Measurements from ENCODE around the gene H1-8.

H1-8 gene

DNA sequence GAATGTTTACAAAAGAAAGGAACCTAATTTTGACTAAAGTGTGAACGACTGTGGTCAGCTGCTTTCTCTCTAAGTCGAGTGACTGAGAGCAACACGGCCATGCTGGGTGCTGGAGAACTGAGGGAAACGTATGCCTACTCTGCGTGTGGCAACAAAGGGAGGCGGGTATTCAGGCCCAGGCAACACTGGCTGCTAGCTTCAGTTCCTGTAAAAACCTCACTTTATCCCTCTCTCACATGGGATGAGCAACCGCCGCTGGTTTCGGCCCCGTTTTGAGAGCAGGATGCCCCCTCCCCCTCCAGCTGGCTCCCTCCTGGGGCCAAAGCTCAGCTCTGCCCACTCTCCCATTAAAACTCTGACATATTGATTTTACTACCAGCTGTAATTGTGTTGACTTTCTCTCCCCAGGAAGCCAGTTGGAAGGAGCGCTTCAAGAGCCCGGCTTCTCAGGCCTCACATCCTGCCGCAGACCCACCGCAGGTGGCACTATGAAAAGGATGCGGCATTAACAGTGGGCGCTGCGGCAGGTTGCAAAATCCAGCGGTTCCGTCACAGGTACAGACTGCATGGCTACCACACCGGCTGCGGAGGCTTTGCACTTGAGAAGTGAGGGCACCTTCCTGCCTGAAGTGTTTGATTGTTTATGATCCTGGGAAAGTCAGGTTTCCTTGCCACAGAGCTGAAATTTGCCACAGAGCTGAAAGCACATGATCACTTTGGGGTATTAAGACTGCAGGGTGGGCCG, 50.8 kb downstream of the H1-8 start:
- no peak for DNase-seq (ENCODE audit: low read depth in 2 of 2)

DNA sequence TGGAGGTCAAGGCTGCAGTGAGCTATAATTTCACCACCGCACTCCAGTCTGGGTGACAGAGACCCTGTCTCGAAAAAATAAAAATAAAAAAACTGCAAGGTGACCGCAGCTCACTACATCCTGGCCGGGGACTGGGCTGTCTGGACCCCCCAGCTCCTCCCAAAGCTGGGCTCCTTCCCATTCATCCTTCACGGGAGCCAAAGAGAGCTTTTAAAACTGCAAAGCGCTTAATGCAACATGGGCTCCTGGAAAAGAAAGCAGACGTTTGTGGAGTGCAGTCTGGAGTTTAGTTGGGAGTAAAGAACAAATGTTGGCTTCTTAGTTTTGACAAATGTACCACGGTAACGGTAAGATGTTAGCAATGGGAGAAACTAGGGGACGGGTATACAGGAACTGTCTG, 51.4 kb downstream of the H1-8 start:
- DNase-seq (ENCODE audit: low read depth in 2 of 2): no peak

DNA sequence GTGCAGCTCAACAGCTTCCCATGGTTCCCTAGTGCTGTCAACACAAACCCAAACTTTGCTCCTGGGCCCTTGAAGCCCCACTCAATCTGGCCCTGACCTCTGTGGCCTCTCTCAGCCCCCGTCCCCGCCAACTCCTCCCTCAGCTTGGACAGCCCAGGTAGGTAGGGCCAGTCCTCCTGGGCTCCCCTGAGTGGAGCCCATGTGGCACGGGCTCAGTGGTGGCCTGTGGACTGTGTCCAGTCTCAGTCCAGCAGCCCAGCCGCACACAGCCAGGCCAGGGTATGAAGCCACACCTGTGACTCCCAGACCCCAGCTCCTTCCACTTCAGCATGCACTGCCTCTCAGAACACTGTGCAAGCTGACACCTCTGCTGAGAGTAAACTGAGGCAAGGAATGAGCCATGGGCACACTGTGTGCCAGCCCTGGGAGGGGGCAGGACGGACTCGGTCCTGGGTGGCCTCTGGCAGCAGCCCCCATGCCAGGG, 52.0 kb downstream of the H1-8 start:
- no peak for DNase-seq (ENCODE audit: low read depth in 2 of 2)

DNA sequence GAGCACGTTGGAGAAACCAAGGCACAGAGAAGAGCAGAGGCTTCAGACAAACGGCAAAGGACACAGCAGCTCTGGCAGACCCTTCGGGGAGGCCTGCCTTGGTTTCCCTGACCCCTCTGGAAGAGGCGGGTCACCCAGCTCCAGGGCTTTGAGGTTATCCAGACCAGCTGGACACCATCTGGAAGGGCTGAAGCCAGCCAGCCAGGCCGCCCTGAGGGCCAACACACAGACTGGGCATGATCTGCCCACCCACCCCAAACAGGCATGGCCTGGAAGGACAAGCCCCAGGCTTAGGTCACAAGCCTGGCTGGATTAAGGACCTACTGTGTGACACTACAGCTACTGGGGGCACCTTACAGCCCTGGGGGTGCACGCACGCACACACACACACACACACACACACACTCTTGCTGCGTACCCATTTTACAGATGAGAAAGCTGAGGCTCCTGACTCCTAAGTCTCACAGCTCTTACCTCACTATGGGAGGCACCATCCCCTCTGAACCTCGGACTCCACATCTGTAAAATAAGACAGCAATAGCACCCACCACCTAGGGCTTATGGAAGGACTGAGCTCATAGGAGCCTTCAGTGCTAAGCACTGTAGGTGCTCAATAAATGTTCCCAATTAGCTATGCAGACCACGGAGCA, 52.7 kb downstream of the H1-8 start:
- DNase-seq (ENCODE audit: low read depth in 2 of 2): no peak

DNA sequence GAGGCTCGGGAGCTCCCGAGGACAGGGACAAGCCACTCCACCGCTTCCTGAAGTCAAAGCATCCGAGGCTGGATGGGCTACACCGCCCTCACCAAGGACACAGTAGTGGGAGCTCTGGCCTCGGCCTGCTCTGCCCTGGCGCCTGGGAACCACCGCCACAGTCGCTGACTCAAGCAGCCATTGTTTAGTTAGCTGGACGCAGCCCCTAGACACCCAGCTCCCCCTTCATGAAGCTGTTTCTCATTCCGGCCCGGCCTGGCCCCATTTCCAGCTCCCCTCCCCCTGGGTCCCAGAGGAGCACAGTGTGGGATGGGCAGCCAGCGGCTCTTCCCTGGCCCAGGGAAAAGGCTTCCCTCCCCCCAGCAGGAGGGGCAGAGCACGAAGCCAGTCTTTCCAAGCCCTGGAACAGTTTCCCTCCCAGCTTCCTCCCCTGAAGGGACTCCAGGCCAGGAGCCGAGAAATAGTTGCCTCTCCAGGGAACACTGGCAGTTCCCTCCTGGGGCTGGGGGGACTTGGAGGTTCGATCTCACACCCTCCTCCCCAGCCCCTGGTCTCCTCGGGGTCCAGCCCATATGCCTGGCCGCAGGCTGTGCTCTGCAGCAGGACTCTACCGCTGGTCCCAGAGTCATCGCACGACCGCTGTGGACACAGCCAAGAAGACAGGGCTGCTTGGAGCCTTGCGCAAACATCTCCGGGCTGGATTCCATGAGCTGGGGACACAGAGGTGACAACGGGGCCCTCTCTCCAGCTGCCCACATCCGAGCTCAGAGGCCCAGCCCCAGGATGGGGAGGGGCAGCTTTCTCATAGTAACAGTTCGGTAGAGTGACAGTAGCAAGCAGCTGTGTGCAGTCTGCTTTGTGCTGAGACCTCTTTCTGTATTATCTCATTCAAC, 53.5 kb downstream of the H1-8 start:
- DNase-seq (ENCODE audit: low read depth in 2 of 2): peak; percentile 89 to 90

DNA sequence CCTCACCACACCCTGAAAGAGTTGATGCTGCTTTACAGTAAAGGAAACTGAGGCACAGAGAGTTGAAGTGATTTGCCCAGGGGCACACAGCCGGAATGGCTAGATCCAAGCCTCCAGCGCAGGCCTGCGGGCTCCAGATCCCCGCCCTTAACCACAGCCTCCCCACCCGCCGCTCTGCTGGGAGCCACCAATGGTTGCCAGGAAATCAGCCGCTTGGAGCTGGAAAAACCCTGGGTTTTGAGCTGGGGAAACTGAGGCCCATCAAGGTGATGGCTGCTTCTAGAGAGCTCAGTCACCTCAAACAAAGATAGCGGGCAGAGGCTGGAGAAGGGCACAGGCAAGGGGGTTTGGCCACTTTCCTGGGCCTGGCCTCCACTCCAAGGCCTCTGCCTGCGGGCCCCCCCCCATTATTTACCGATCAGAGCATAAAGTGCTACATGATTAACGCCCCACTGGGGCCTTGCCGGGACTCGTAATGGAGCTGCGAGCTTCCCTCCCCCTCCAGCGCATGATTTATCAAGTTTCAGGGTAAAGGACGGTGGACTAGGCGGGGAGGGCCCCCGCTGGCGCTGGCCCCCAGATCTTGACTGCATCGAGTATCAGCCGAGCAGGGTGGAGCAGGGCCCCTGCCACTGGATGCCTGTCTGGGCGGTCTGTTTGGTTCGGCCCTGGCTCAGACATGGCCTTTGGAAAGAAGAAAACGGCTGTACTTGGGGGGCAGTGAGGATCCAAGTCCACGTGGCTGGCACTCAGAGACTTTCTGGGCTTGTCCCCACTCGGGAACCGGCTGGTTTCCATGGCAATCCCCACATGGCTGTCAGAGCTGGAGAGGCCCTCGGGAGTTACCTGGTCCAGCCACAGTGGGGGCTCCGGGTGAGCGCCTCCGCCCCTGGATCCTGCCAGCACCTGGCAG, 54.4 kb downstream of the H1-8 start:
- no peak for DNase-seq (ENCODE audit: low read depth in 2 of 2)

DNA sequence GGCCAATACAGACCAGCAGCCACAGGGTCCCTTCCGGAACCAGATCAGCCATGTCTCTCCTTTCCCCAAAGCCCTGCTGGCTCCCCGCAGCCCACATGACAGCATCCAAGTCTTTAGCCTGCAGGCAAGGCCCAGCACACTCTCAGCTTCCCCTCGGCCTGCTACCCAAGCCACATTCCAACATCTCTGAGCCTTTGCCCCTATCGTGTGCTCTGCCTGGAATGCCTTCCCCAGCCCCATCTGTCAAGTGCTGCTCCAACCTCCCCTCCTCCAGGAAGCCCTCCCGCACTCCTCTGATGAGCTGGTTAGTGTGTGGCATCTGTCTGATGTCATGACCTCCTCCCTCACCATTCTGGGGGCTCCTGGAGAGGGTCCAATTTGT, 55.0 kb downstream of the H1-8 start:
- no peak for DNase-seq (ENCODE audit: low read depth in 2 of 2)

DNA sequence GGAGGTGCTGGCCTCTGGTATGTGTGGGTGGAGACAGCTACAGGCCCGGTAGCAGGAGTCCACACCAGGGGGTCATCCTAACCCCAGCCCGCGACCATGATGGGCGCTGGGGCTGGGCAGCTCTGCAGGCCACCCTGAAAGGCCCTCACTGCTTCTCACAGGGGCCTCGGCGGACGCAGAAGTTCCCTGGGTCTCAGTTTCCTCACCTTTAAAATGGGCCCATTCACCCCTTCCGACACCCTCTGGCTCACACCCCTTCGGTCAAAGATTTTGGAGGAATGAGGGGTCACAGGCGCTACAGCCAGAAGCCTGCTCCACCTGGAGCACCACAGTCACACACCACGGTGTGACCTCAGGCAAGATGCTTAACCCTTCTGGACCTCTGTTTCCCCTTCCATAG, 55.5 kb downstream of the H1-8 start:
- DNase-seq (ENCODE audit: low read depth in 2 of 2): no peak

DNA sequence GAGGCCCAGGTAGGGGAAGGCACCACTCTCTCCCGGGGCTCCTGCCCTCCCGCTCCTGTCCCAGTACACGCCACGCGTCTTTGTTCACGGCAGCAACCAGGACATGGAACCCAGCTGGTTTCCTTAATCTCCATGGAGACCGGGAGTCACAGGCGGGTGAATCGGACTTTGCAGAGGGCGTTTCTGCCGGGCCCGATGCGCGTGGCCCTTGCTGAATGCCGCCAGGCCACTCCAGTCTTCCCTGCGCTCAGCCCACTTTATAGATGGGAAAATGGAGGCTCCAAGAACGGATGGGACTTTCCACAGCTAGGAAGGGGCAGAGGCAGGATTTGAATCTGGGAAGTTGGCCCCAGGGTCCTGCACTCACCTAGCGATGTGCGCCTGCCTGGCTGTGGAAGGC, 56.1 kb downstream of the H1-8 start:
- no peak for DNase-seq (ENCODE audit: low read depth in 2 of 2)

DNA sequence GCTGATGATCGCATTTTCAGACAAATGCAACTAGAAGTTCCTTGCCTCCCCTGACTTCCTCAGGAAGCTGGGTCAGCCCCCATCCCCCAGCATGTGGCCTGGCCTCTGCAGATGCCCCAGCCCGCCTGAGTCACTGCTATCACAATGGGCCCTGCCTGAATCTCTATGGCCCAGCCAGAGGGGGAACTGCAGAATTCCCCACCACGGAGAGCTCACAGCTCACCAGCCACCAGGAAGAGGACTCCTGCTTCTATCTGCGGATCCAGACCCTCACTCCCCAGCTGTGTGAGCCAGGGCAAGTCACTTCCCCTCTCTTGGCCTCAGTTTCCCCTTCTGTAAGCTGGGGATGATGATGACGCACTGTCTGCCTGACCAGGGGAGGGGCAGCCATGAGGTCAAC, 56.6 kb downstream of the H1-8 start:
- no peak for DNase-seq (ENCODE audit: low read depth in 2 of 2)

DNA sequence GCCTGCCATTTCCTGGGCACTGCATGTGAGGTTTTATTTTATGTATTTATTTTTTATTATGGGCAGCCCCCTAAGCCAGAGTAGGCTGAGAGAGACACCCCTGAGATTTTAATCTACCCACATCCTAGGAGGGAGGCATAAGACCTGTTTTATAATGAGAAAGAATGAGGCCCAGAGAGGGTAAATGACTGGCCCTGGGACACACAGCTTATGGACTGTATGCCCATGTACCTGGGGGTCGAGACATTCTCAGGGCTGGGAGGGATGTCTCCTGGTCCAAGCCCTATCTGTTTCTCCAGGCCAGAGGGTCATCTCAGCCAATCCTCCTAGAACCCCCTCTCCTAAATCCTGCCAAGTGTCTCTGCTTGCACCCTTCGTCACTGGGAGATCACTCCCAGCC, 57.4 kb downstream of the H1-8 start:
- no peak for DNase-seq (ENCODE audit: low read depth in 2 of 2)
